ENCODE results near the gene IER5. TPM values are rescaled to one million over a fixed set of nuclear protein-coding genes. Genes with fewer than 3 reads are reported as not detected.

The IER5 gene
- total RNA-seq, 2 donors from 2014 or later, result 40.9 to 60.4 TPM

GRCh38 chr1:181122222-181122621 lies 33.7 kb downstream of the IER5 start:
- no peaks in the 10 kb centered on the region for H3K9me3 Mint-ChIP-seq
- H3K4me3 Mint-ChIP-seq, result no peak overlapping the region
- no peaks in the 10 kb centered on the region for H3K27me3 Mint-ChIP-seq
- no peaks in the 10 kb centered on the region for H3K36me3 Mint-ChIP-seq (ENCODE audit: low read depth)
- H3K27ac Mint-ChIP-seq, result peak overlapping the region; percentile 65
- peaks cover 10% of the 10 kb centered on the region for H3K4me1 Mint-ChIP-seq
- no peak for ATAC-seq (replicated peaks)

DNA sequence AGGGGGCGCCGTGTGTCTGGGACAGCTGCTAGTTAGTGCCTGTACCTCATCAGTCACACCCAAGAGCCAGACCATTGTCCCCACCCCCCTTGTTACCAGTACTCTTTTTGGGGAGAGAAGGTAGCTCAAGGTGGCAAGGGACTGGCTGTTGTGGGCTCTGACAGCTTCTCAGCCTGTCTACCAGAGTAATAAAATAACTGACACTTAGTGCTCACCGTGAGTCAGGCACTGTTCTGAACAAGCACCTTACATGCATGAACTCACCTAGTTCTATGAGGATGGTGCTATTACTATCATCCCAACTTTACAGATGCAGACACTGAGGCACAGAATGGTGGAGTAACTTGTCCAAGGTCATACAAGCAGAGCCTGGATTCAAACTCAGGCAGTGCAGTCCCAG lies 34.7 kb downstream of the IER5 start:
- peaks cover 10% of the 10 kb centered on the region for H3K4me1 Mint-ChIP-seq
- H3K36me3 Mint-ChIP-seq (ENCODE audit: low read depth), result no peaks in the 10 kb centered on the region
- peak; percentile 42 for ATAC-seq (replicated peaks)
- H3K9me3 Mint-ChIP-seq, result no peaks in the 10 kb centered on the region
- H3K27ac Mint-ChIP-seq, result peak overlapping the region; percentile 65
- no peaks in the 10 kb centered on the region for H3K27me3 Mint-ChIP-seq
- no peak overlapping the region for H3K4me3 Mint-ChIP-seq

GRCh38 chr1:181124291-181124751 lies 35.8 kb downstream of the IER5 start:
- peaks cover 15% of the 10 kb centered on the region for H3K4me1 Mint-ChIP-seq
- no peaks in the 10 kb centered on the region for H3K36me3 Mint-ChIP-seq (ENCODE audit: low read depth)
- H3K27ac Mint-ChIP-seq, result peak overlapping the region; percentile 7
- no peak overlapping the region for H3K4me3 Mint-ChIP-seq
- H3K27me3 Mint-ChIP-seq, result no peaks in the 10 kb centered on the region
- ATAC-seq (replicated peaks), result no peak
- no peaks in the 10 kb centered on the region for H3K9me3 Mint-ChIP-seq

GRCh38 chr1:181126289-181126688 lies 37.8 kb downstream of the IER5 start:
- Mint-ChIP-seq H3K9me3 (no peaks in the 10 kb centered on the region), H3K36me3 (ENCODE audit: low read depth) (no peaks in the 10 kb centered on the region), H3K27ac (peak overlapping the region; percentile 24), H3K4me1 (peaks cover 15% of the 10 kb centered on the region), H3K4me3 (no peak overlapping the region), H3K27me3 (no peaks in the 10 kb centered on the region)
- ATAC-seq (replicated peaks), result no peak

- Mint-ChIP-seq H3K27me3 (no peaks in the 10 kb centered on the region), H3K4me1 (peaks cover 15% of the 10 kb centered on the region), H3K27ac (peak overlapping the region; percentile 24), H3K36me3 (ENCODE audit: low read depth) (no peaks in the 10 kb centered on the region), H3K9me3 (no peaks in the 10 kb centered on the region), H3K4me3 (no peak overlapping the region)
- ATAC-seq (replicated peaks), result no peak
Measured at GRCh38 chr1:181126871-181127587, 38.5 kb downstream of the IER5 start.

GRCh38 chr1:181127898-181128453 lies 39.5 kb downstream of the IER5 start:
- Mint-ChIP-seq H3K4me1 (peaks cover 12% of the 10 kb centered on the region), H3K4me3 (no peak overlapping the region), H3K27ac (no peak overlapping the region), H3K9me3 (no peaks in the 10 kb centered on the region), H3K27me3 (no peaks in the 10 kb centered on the region), H3K36me3 (ENCODE audit: low read depth) (no peaks in the 10 kb centered on the region)
- ATAC-seq (replicated peaks), result peak; percentile 82

GRCh38 chr1:181128592-181129497 lies 40.3 kb downstream of the IER5 start:
- H3K4me1 Mint-ChIP-seq, result peaks cover 16% of the 10 kb centered on the region
- H3K9me3 Mint-ChIP-seq, result no peaks in the 10 kb centered on the region
- peak overlapping the region; percentile 57 for H3K27ac Mint-ChIP-seq
- ATAC-seq (replicated peaks), result no peak
- H3K36me3 Mint-ChIP-seq (ENCODE audit: low read depth), result no peaks in the 10 kb centered on the region
- H3K27me3 Mint-ChIP-seq, result no peaks in the 10 kb centered on the region
- H3K4me3 Mint-ChIP-seq, result no peak overlapping the region

DNA sequence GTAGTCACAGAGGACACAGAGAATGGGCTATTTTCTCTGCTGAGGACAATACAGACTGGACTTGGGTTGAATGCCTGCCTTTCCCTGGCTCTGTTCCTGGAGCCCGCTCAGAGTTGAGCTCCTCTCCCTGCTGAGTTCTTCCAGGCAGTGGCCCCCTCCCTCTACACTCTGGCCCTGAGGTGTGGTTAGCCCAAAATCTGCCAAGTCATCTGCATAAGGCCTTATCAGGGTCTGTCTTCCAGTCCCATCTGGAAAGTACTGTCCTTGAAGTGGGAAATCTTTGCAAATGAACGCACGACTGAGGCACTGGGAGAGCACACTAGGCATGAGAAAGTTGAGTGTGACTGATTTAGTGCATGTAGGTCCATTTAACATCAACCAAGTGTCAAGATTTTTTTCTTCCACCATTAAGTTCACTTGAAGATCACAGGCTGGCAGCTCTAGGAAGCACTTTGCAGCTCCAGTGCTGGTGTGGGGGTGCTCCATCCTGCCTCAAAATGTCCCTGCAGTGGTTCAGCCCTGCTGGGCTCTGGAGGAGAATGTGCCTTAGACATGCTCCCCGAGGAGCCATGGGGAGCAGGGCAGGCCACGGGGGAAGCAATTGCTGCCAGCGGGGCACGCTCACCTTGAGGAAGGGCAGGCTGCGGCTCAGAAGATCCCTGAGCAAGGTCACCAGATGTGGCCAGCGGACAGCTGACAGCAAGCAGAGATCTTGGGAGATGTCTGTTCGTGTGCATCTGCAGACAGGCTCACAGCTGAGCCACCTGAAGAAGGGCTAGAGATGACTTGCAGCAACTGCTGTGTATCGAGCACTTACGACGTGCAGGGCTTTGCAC lies 41.5 kb downstream of the IER5 start:
- H3K36me3 Mint-ChIP-seq (ENCODE audit: low read depth), result no peaks in the 10 kb centered on the region
- peaks cover 19% of the 10 kb centered on the region for H3K4me1 Mint-ChIP-seq
- H3K4me3 Mint-ChIP-seq, result no peak overlapping the region
- no peaks in the 10 kb centered on the region for H3K9me3 Mint-ChIP-seq
- no peak overlapping the region for H3K27ac Mint-ChIP-seq
- H3K27me3 Mint-ChIP-seq, result no peaks in the 10 kb centered on the region
- ATAC-seq (replicated peaks), result no peak

GRCh38 chr1:181131255-181131941 lies 42.9 kb downstream of the IER5 start:
- Mint-ChIP-seq H3K27me3 (no peaks in the 10 kb centered on the region), H3K4me1 (peaks cover 21% of the 10 kb centered on the region), H3K27ac (no peak overlapping the region), H3K4me3 (no peak overlapping the region), H3K36me3 (ENCODE audit: low read depth) (no peaks in the 10 kb centered on the region), H3K9me3 (no peaks in the 10 kb centered on the region)
- ATAC-seq (replicated peaks), result no peak

- Mint-ChIP-seq H3K4me1 (peaks cover 28% of the 10 kb centered on the region), H3K36me3 (ENCODE audit: low read depth) (no peaks in the 10 kb centered on the region), H3K27ac (peak overlapping the region; percentile 96), H3K9me3 (no peaks in the 10 kb centered on the region), H3K4me3 (peak overlapping the region; percentile 83), H3K27me3 (no peaks in the 10 kb centered on the region)
- ATAC-seq (replicated peaks), result no peak
Measured at GRCh38 chr1:181133441-181133951, 45.0 kb downstream of the IER5 start.

DNA sequence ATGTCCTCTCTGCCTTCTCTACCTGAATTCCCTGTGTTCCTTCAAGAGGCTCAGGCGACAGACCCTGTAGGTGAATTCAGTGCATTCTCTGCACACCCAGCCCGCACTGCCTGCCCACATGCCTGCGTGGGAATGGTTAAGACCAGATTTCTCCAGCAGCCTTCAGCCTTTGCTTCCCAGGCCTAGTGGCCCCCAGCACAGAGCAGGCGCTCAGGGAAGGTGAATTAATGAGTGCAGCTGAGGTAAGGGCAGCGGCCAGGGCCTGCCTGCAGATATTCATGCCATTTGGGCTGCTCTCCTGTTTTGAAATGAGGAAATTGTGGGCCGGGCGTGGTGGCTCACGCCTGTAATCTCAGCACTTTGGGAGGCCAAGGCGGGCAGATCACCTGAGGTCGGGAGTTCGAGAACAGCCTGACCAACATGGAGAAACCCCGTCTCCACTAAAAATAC lies 45.5 kb downstream of the IER5 start:
- Mint-ChIP-seq H3K4me1 (peaks cover 30% of the 10 kb centered on the region), H3K9me3 (no peaks in the 10 kb centered on the region), H3K36me3 (ENCODE audit: low read depth) (no peaks in the 10 kb centered on the region), H3K4me3 (peak overlapping the region; percentile 83), H3K27ac (peak overlapping the region; percentile 96), H3K27me3 (no peaks in the 10 kb centered on the region)
- ATAC-seq (replicated peaks), result no peak

DNA sequence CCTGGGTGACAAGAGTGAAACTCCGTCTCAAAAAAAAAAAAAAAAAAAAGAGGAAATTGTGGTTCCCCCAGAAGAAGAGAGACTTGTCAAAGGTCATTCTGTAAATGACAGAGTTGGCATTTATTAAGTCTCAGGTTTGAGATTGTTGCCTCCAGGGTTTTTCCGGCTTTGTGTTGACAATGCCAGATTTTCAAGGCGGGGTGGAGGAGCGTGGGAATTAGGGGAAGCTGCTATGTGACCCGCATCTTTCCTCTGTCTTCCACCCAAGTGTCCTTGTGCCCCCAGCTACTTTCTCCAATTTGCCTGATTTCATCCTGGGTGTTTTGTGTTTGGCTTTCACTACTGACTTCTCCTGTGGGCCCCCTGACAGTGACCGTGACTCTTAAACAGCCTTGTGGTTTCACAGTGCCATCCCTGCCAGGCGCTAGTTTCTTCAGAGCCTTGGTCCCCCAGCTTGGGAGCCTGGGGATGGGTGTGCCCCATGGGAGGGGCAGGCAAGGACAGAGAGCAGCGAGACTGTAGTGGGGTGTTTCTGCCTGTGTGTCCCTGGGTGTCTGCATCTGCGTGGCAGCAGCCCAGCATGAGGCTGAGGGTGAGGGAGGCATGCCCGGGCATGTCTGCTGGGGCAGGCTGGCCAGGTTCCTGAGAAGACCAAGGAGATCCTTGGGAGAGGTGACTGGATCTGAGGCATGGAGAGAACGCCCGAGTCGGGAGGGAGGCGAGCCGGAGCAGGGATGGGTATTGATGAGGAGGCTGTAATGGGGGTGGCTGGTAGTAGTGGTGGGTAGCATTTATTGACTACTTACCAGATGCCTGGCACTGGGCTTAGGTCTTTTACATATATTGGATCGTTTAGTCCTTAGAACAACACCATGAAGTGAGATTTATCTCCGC lies 46.3 kb downstream of the IER5 start:
- no peaks in the 10 kb centered on the region for H3K27me3 Mint-ChIP-seq
- H3K4me3 Mint-ChIP-seq, result peak overlapping the region; percentile 83
- no peaks in the 10 kb centered on the region for H3K36me3 Mint-ChIP-seq (ENCODE audit: low read depth)
- ATAC-seq (replicated peaks), result peak; percentile 77
- H3K9me3 Mint-ChIP-seq, result no peaks in the 10 kb centered on the region
- H3K27ac Mint-ChIP-seq, result peak overlapping the region; percentile 96
- H3K4me1 Mint-ChIP-seq, result peaks cover 36% of the 10 kb centered on the region

DNA sequence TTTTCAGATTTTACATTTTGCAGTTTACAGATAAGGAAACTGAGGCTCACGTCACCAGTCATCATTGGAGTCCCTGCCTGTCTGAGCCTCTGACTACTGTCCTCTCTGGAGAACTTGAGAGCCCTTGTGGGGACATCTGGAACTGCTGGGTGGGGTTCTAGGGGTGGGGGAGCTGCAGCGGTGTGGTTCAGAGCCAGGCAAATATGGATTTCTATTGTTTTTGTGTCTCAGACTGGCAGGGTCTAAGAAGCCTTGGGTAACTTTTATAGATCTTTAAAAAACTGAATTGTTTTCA lies 46.9 kb downstream of the IER5 start:
- Mint-ChIP-seq H3K36me3 (ENCODE audit: low read depth) (no peaks in the 10 kb centered on the region), H3K4me3 (peak overlapping the region; percentile 83), H3K27ac (peak overlapping the region; percentile 96), H3K27me3 (no peaks in the 10 kb centered on the region), H3K4me1 (peaks cover 41% of the 10 kb centered on the region), H3K9me3 (no peaks in the 10 kb centered on the region)
- peak; percentile 13 for ATAC-seq (replicated peaks)
